Stimulated activated effector memory CD8-positive, alpha-beta T cell treated with anti-CD3 and anti-CD28 coated beads, Interleukin-12 subunit alpha, Interleukin-12 subunit beta, amount 100 ng/mL, for 72 hours (primary cell): ENCODE results near the gene LSM4.
"Not testable (repeated sequence)": the region's sequence is repeated elsewhere in the genome, so short reads cannot be mapped to it uniquely, and the experiment has no call there.

Experiments
- ATAC-seq: fragments of 150-1000 bp; cut with Tn5 transposase; 2 replicates; pipeline ENCODE4 v1.10.0; 2021
- DNase-seq, 2 donors: peaks; one replicate each; pipeline ENCODE4 v3.0.0; 2021 to 2022; ENCODE audit warnings: low spot score in 2 of 2
- H3K27ac Mint-ChIP-seq: one replicate; pipeline ENCODE4 v1.8.0; 2022; ENCODE audit warnings: mild to moderate bottlenecking, mixed read lengths
- H3K36me3 Mint-ChIP-seq: one replicate; pipeline ENCODE4 v1.8.0; 2022; ENCODE audit warnings: mild to moderate bottlenecking, mixed read lengths
- H3K4me1 Mint-ChIP-seq: one replicate; pipeline ENCODE4 v1.8.0; 2022; ENCODE audit warnings: mixed read lengths
- H3K4me3 Mint-ChIP-seq: one replicate; pipeline ENCODE4 v1.8.0; 2022; ENCODE audit warnings: mild to moderate bottlenecking, mixed read lengths
- H3K9me3 Mint-ChIP-seq: one replicate; pipeline ENCODE4 v1.8.0; 2022; ENCODE audit warnings: mixed read lengths

LSM4 gene

GRCh38 chr19:18348818-18349339 is 26.0 kb upstream of the LSM4 start:
- Mint-ChIP-seq H3K36me3 (peaks cover 52% of the 10 kb centered on the region), H3K4me1 (peaks cover 31% of the 10 kb centered on the region)
- ATAC-seq, H3K9me3 Mint-ChIP-seq, DNase-seq, H3K27ac Mint-ChIP-seq, H3K4me3 Mint-ChIP-seq: not testable (repeated sequence)

GRCh38 chr19:18348171-18348570 is 25.3 kb upstream of the LSM4 start:
- ATAC-seq (no peak), DNase-seq (no peak)
- no peak overlapping the region for H3K4me3 Mint-ChIP-seq
- H3K36me3 Mint-ChIP-seq = peaks cover 59% of the 10 kb centered on the region
- H3K4me1 Mint-ChIP-seq = peaks cover 25% of the 10 kb centered on the region
- no peaks in the 10 kb centered on the region for H3K9me3 Mint-ChIP-seq
- peak overlapping the region; percentile 43 for H3K27ac Mint-ChIP-seq

- no peak for ATAC-seq
- H3K9me3 Mint-ChIP-seq = no peaks in the 10 kb centered on the region
- H3K27ac Mint-ChIP-seq = no peak overlapping the region
- peaks cover 32% of the 10 kb centered on the region for H3K4me1 Mint-ChIP-seq
- no peak overlapping the region for H3K4me3 Mint-ChIP-seq
- peaks cover 73% of the 10 kb centered on the region for H3K36me3 Mint-ChIP-seq
- DNase-seq = no peak
Observed at GRCh38 chr19:18346091-18346490, 23.2 kb upstream of the LSM4 start.

- peaks cover 33% of the 10 kb centered on the region for H3K4me1 Mint-ChIP-seq
- peaks cover 73% of the 10 kb centered on the region for H3K36me3 Mint-ChIP-seq
- no peaks in the 10 kb centered on the region for H3K9me3 Mint-ChIP-seq
- ATAC-seq (no peak), DNase-seq (no peak)
- no peak overlapping the region for H3K4me3 Mint-ChIP-seq
- no peak overlapping the region for H3K27ac Mint-ChIP-seq
Observed at GRCh38 chr19:18345296-18345695, 22.4 kb upstream of the LSM4 start.

GRCh38 chr19:18344582-18344950 is 21.7 kb upstream of the LSM4 start:
- Mint-ChIP-seq H3K9me3 (no peaks in the 10 kb centered on the region), H3K4me3 (no peak overlapping the region), H3K36me3 (peaks cover 68% of the 10 kb centered on the region), H3K27ac (no peak overlapping the region), H3K4me1 (peaks cover 37% of the 10 kb centered on the region)
- ATAC-seq = no peak
- no peak for DNase-seq

GRCh38 chr19:18342090-18342632 is 19.3 kb upstream of the LSM4 start:
- peak overlapping the region; percentile 75 for H3K4me3 Mint-ChIP-seq
- H3K4me1 Mint-ChIP-seq = peaks cover 30% of the 10 kb centered on the region
- H3K36me3 Mint-ChIP-seq = peaks cover 52% of the 10 kb centered on the region
- peak overlapping the region; percentile 56 for H3K27ac Mint-ChIP-seq
- no peaks in the 10 kb centered on the region for H3K9me3 Mint-ChIP-seq
- no peak for DNase-seq
- ATAC-seq = no peak

- Mint-ChIP-seq H3K27ac (peak overlapping the region; percentile 86), H3K4me1 (peaks cover 21% of the 10 kb centered on the region), H3K9me3 (no peaks in the 10 kb centered on the region), H3K36me3 (peaks cover 45% of the 10 kb centered on the region), H3K4me3 (peak overlapping the region; percentile 75)
- DNase-seq (peak; percentile 36 to 75), ATAC-seq (peak; percentile 86)
Observed at GRCh38 chr19:18340990-18341868, 18.4 kb upstream of the LSM4 start.

GRCh38 chr19:18340190-18340989 is 17.5 kb upstream of the LSM4 start, which contains the start of gene PGPEP1:
TSS of gene PGPEP1 (plus strand) at chr19:18340598. CDS start at chr19:18340682, 84 bp downstream.
- peak within 1 kb of the TSS; percentile 75 for H3K4me3 Mint-ChIP-seq
- DNase-seq (peak; percentile 78 to 89), ATAC-seq (peak; percentile 78)
- peak within 1 kb of the TSS; percentile 86 for H3K27ac Mint-ChIP-seq
- H3K4me1 Mint-ChIP-seq = peaks cover 16% of the 10 kb centered on the region
- H3K9me3 Mint-ChIP-seq = no peaks in the 10 kb centered on the region
- H3K36me3 Mint-ChIP-seq = peaks cover 36% of the 10 kb centered on the region

GRCh38 chr19:18339723-18340122 is 16.8 kb upstream of the LSM4 start:
- Mint-ChIP-seq H3K36me3 (peaks cover 30% of the 10 kb centered on the region), H3K4me1 (peaks cover 16% of the 10 kb centered on the region), H3K27ac (peak overlapping the region; percentile 86), H3K4me3 (peak overlapping the region; percentile 75), H3K9me3 (no peaks in the 10 kb centered on the region)
- DNase-seq = no peak
- ATAC-seq = no peak

GRCh38 chr19:18338541-18338940 is 15.7 kb upstream of the LSM4 start:
- ATAC-seq = no peak
- H3K4me1 Mint-ChIP-seq = peaks cover 16% of the 10 kb centered on the region
- no peak for DNase-seq
- no peak overlapping the region for H3K4me3 Mint-ChIP-seq
- peaks cover 18% of the 10 kb centered on the region for H3K36me3 Mint-ChIP-seq
- no peaks in the 10 kb centered on the region for H3K9me3 Mint-ChIP-seq
- H3K27ac Mint-ChIP-seq = no peak overlapping the region

- H3K4me1 Mint-ChIP-seq = peaks cover 9% of the 10 kb centered on the region
- H3K4me3 Mint-ChIP-seq = no peak overlapping the region
- ATAC-seq (no peak), DNase-seq (no peak)
- H3K9me3 Mint-ChIP-seq = no peaks in the 10 kb centered on the region
- no peak overlapping the region for H3K27ac Mint-ChIP-seq
- no peaks in the 10 kb centered on the region for H3K36me3 Mint-ChIP-seq
Observed at GRCh38 chr19:18336121-18336520, 13.2 kb upstream of the LSM4 start.

- Mint-ChIP-seq H3K4me1 (peaks cover 5% of the 10 kb centered on the region), H3K9me3 (no peaks in the 10 kb centered on the region), H3K27ac (no peak overlapping the region), H3K36me3 (no peaks in the 10 kb centered on the region), H3K4me3 (no peak overlapping the region)
- no peak for DNase-seq
- no peak for ATAC-seq
Observed at GRCh38 chr19:18333680-18334079, 10.8 kb upstream of the LSM4 start.

- Mint-ChIP-seq H3K9me3 (no peaks in the 10 kb centered on the region), H3K27ac (no peak overlapping the region), H3K4me1 (peaks cover 10% of the 10 kb centered on the region), H3K36me3 (peaks cover 5% of the 10 kb centered on the region), H3K4me3 (no peak overlapping the region)
- ATAC-seq (no peak), DNase-seq (no peak)
Observed at GRCh38 chr19:18332917-18333530, 10.1 kb upstream of the LSM4 start.

GRCh38 chr19:18330868-18331267 is 8.0 kb upstream of the LSM4 start:
- H3K4me1 Mint-ChIP-seq = peaks cover 10% of the 10 kb centered on the region
- ATAC-seq = no peak
- no peak overlapping the region for H3K4me3 Mint-ChIP-seq
- H3K27ac Mint-ChIP-seq = no peak overlapping the region
- H3K9me3 Mint-ChIP-seq = no peaks in the 10 kb centered on the region
- peaks cover 5% of the 10 kb centered on the region for H3K36me3 Mint-ChIP-seq
- DNase-seq = no peak

GRCh38 chr19:18329035-18329376 is 6.1 kb upstream of the LSM4 start:
- Mint-ChIP-seq H3K4me3 (peak overlapping the region; percentile 70), H3K36me3 (peaks cover 8% of the 10 kb centered on the region), H3K4me1 (peaks cover 13% of the 10 kb centered on the region), H3K9me3 (no peaks in the 10 kb centered on the region), H3K27ac (no peak overlapping the region)
- ATAC-seq (no peak), DNase-seq (no peak)
